NB4 (cell line): ENCODE results near the gene CDH4.

ENCODE experiments used
- DNase-seq: peaks from one replicate; pipeline ENCODE4 v3.0.0; 2010; ENCODE audit warnings: low read depth
- H3K4me3 ChIP-seq: one replicate; pipeline ENCODE4 v1.5.1; 2011; ENCODE audit warnings: mild to moderate bottlenecking, low read depth, low read length, moderate library complexity
- MYC ChIP-seq: IDR thresholded peaks from 2 replicates; pipeline ENCODE4 v1.6.1; 2011; ENCODE audit warnings: low read depth, low read length
- POLR2A ChIP-seq: IDR thresholded peaks from 2 replicates; pipeline ENCODE4 v1.6.1; 2011; ENCODE audit warnings: mild to moderate bottlenecking; ENCODE audit not compliant: insufficient read length; ENCODE audit errors: extremely low read depth
- TF ChIP-seq, protein P1 (sequence below): IDR thresholded peaks from 2 replicates; pipeline ENCODE4 v1.6.1; 2011; ENCODE audit warnings: low read depth, low read length
- TF ChIP-seq, protein P2 (sequence below): IDR thresholded peaks from one replicate; pipeline ENCODE4 v1.5.1; 2012; ENCODE audit warnings: low read depth, low read length

Gene CDH4

DNA sequence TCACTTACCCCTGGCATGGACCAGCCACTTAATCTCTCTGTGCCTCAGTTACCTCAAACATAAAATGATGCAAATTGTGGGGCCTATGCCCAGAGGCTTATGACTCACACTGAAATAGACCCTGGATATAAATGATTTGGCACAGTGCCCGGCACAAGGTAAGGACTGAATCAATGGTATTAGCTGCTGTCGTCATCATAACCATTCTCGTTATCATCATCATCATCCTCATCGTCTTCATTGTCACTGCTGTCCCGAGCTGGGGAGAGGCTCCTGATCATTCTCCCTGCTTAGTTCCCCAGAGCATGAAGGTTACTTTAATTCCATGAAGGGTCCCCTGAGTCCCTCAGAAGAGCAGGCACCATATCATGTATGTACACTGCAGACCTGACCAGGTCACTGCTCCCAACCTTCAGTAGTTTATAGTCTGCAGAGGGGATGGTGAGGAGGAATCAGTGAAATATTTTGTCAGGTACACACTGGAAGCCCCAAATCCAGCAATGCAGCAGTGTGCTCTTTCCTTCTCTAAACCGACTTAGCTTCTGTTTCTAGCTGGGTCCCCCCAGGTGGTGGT is 664.3 kb downstream of the CDH4 start:
- DNase-seq = no peak
- TF ChIP-seq, protein P1, sequence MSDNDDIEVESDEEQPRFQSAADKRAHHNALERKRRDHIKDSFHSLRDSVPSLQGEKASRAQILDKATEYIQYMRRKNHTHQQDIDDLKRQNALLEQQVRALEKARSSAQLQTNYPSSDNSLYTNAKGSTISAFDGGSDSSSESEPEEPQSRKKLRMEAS = no peak
- TF ChIP-seq, protein P2, sequence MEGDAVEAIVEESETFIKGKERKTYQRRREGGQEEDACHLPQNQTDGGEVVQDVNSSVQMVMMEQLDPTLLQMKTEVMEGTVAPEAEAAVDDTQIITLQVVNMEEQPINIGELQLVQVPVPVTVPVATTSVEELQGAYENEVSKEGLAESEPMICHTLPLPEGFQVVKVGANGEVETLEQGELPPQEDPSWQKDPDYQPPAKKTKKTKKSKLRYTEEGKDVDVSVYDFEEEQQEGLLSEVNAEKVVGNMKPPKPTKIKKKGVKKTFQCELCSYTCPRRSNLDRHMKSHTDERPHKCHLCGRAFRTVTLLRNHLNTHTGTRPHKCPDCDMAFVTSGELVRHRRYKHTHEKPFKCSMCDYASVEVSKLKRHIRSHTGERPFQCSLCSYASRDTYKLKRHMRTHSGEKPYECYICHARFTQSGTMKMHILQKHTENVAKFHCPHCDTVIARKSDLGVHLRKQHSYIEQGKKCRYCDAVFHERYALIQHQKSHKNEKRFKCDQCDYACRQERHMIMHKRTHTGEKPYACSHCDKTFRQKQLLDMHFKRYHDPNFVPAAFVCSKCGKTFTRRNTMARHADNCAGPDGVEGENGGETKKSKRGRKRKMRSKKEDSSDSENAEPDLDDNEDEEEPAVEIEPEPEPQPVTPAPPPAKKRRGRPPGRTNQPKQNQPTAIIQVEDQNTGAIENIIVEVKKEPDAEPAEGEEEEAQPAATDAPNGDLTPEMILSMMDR = no peak
- TF ChIP-seq MYC = no peak

DNA sequence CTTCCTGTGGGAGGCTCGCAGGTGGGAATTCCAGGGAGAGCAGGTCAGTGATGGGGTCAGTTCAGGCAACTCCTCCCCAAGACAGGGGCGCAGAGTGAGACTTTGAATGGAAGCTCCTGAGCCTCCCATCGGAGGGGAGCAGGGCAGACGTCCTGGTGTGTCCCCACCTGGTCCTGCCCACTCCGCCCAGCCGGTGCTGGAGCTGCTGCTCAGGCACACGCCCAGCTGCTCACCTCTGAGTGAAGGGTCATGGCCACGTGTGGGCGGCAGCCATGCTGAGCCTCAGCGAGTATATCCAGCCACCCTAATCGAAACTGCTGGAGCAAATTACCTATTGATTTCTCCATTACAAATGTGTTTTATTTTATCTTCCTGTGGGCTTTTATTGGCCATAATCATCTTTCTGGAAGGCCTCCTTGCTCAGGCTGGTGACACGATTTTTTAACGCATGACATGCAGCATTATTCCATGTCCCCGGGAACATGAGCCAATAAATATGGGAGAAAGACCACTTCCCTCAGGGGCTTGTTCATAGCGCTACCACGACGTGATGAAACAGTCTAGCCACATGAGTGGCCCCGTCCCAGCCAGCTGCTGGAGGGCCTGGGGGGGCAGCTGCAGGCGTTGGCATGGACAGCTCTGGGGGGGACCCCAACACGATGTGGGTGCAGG is 665.5 kb downstream of the CDH4 start:
- TF ChIP-seq MYC (no peak), POLR2A (no peak)
- TF ChIP-seq, protein P2 = no peak
- TF ChIP-seq, protein P1 = no peak
- no peak overlapping the region for H3K4me3 ChIP-seq
- DNase-seq = no peak

More for the DNA sequence above, 664.3 kb downstream of the CDH4 start:
- no peak overlapping the region for H3K4me3 ChIP-seq

DNA sequence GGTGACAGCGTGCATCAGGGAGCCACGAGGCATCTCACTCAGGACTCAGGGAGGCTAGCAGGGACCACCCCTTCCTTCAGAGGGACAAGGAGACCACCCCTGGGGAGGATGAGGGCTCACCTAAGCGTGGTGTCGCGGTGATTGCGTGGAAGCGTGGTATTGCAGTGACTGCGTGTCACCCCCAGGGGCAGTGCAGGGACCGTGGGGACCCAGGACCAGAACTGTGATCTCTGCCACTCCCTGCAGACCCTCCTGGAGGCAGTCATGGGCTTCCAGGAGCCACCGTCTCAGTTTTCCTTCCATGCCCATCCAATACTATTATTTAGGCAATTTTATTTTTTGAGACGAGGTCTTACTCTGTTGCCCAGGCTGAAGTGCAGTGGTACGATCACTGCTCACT is 666.5 kb downstream of the CDH4 start:
- DNase-seq = no peak
- no peak overlapping the region for H3K4me3 ChIP-seq
- TF ChIP-seq, protein P1 = no peak
- TF ChIP-seq, protein P2 = peak; percentile 7

DNA sequence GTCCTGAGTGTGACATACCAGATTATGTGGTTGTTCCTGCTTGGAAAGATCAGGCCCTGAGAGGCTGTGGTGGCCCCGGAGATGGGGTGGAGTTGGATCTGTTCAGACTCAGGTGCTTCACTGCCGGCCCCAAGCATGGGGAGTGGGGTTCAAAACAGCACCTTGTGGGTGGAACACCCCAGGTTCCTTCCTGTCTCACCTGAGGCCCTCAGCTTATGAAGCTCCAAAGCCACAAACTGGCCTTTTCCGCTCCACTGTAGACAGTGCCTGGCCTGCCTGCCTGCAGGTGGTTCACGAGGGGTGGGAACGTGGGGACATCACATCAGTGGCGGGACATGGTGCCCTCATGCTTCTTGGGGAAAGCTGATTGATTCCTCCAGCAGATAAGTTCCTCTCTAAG is 667.2 kb downstream of the CDH4 start:
- TF ChIP-seq POLR2A (no peak), MYC (no peak)
- TF ChIP-seq, protein P1 = no peak
- TF ChIP-seq, protein P2 = no peak
- no peak overlapping the region for H3K4me3 ChIP-seq
- DNase-seq = no peak

DNA sequence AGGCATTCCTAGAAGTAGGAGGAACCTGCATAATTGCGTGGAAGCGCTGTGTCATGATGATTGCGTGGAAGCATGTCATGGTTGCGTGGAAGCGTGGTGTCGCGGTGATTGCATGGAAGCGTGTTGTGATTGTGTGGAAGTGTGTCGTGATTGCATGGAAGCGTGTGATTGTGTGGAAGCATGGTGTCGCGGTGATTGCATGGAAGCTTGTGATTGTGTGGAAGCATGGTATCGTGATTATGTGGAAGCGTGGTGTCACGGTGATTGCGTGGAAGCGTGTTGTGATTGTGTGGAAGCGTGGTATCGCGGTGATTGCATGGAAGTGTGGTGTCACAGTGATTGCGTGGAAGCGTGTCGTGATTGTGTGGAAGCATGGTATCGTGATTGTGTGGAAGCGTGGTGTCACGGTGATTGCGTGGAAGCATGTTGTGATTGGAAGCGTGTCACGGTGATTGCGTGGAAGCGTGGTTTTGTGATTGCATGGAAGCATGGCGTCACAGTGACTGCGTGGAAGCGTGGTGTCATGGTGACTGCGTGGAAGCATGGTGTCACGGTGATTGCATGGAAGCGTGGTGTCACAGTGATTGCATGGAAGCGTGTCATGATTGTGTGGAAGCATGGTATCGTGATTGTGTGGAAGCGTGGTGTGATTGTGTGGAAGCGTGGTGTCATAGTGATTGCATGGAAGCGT is 667.8 kb downstream of the CDH4 start:
- no peak for DNase-seq
- H3K4me3 ChIP-seq = no peak overlapping the region
- TF ChIP-seq POLR2A (no peak), MYC (no peak)
- TF ChIP-seq, protein P1 = no peak
- TF ChIP-seq, protein P2 = no peak
